OCI-LY1 (cell line): ENCODE data around the gene LAMA1.

ENCODE experiments used
- H2AFZ ChIP-seq: fragments of 200-600 bp; sonication (generic), shearing (Covaris generic); 2 replicates; pipeline ENCODE4 v1.6.0; 2014; ENCODE audit warnings: antibody characterized with exemption, mild to moderate bottlenecking, low read length
- H3F3A ChIP-seq: fragments of 200-600 bp; sonication (generic), shearing (Covaris generic); 2 replicates; pipeline ENCODE4 v1.6.0; 2014; ENCODE audit warnings: mild to moderate bottlenecking, antibody characterized with exemption, low read length, moderate library complexity; ENCODE audit not compliant: insufficient read depth
- H3K27ac ChIP-seq: fragments of 200-600 bp; sonication (generic); 2 replicates; pipeline ENCODE4 v1.5.1; 2014; ENCODE audit warnings: low read length, mixed run types, mild to moderate bottlenecking, low read depth; ENCODE audit not compliant: poor library complexity, severe bottlenecking
- H3K27me3 ChIP-seq: fragments of 200-600 bp; sonication (generic); 2 replicates; pipeline ENCODE4 v1.6.0; 2014; ENCODE audit warnings: antibody characterized with exemption, mild to moderate bottlenecking, low read length, moderate library complexity; ENCODE audit not compliant: insufficient read depth
- H3K36me3 ChIP-seq: fragments of 200-600 bp; sonication (generic); 2 replicates; pipeline ENCODE4 v1.6.1; 2014; ENCODE audit warnings: mild to moderate bottlenecking, antibody characterized with exemption, low read length, moderate library complexity, mixed read lengths; ENCODE audit not compliant: insufficient read depth
- H3K4me1 ChIP-seq: fragments of 200-600 bp; sonication (generic); 2 replicates; pipeline ENCODE4 v1.5.1; 2014; ENCODE audit warnings: mild to moderate bottlenecking, low read length, moderate library complexity; ENCODE audit not compliant: insufficient read depth, severe bottlenecking
- H3K4me2 ChIP-seq: fragments of 200-600 bp; sonication (generic), shearing (Covaris generic); 2 replicates; pipeline ENCODE4 v1.6.1; 2014; ENCODE audit warnings: low read length
- H3K4me3 ChIP-seq: fragments of 200-600 bp; sonication (generic); 2 replicates; pipeline ENCODE4 v1.5.1; 2014; ENCODE audit warnings: low read length, low read depth, mild to moderate bottlenecking, mixed read lengths; ENCODE audit not compliant: poor library complexity, severe bottlenecking
- H3K79me2 ChIP-seq: fragments of 200-600 bp; shearing (Covaris generic); 2 replicates; pipeline ENCODE4 v1.6.1; 2016; ENCODE audit warnings: mixed run types, low read length, mixed read lengths; ENCODE audit not compliant: insufficient read depth
- H3K9ac ChIP-seq: fragments of 200-600 bp; sonication (generic), shearing (Covaris generic); 2 replicates; pipeline ENCODE4 v1.6.1; 2014; ENCODE audit warnings: mild to moderate bottlenecking, low read length, mixed read lengths
- H3K9me2 ChIP-seq: fragments of 200-600 bp; sonication (generic), shearing (Covaris generic); 2 replicates; pipeline ENCODE4 v1.6.1; 2014; ENCODE audit warnings: low read depth, mild to moderate bottlenecking, low read length, mixed read lengths
- H3K9me3 ChIP-seq: fragments of 200-600 bp; shearing (Covaris generic); 2 replicates; pipeline ENCODE4 v1.6.1; 2014; ENCODE audit warnings: low read length, mixed read lengths
- H4K20me1 ChIP-seq: fragments of 200-600 bp; sonication (generic), shearing (Covaris generic); 2 replicates; pipeline ENCODE4 v1.6.0; 2016; ENCODE audit warnings: mild to moderate bottlenecking, low read length; ENCODE audit not compliant: insufficient read depth
- EZH2 ChIP-seq: fragments of 200-600 bp; sonication (generic), shearing (Covaris generic); IDR thresholded peaks from 2 replicates; pipeline ENCODE4 v1.8.0; 2017; ENCODE audit warnings: borderline replicate concordance, mixed run types, mild to moderate bottlenecking, antibody characterized with exemption, low read length, moderate library complexity, mixed read lengths
- TF ChIP-seq, protein P1 (sequence below): fragments of 200-600 bp; sonication (generic), shearing (Covaris generic); IDR thresholded peaks from 2 replicates; pipeline ENCODE4 v1.5.1; 2017; ENCODE audit warnings: mild to moderate bottlenecking, antibody characterized with exemption, low read length, moderate library complexity, mixed read lengths

LAMA1 gene

DNA sequence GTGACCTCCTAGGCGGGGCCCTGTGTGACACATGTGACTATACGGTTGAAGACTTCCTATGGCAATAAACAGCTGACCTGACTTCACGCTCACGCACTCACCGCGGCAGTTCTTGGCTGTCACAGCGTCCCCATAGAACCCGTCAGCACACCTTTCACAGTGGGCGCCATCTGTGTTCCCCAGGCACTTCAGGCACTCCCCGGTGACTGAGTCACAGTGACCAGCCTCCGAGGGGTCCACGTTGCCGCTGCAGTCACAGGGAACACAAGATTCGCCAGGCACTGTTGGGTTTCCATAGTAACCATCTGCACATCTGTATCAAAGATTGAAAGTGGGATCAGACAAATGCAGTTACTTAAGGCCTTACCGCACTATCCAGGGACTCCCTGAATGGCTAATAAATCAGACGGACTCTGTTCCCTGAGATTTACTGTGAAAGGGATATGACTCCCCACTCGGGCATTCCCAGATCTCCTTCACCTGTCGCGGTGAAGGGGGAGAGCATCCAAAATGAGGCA, 94.5 kb downstream of the LAMA1 start:
- Histone ChIP-seq H2AFZ (no peak overlapping the region), H3K4me3 (no peak overlapping the region), H3K4me2 (no peak overlapping the region), H3K36me3 (no peaks in the 10 kb centered on the region), H3K79me2 (no peaks in the 10 kb centered on the region), H3K27me3 (no peaks in the 10 kb centered on the region; the same call in none of the 2 replicates), H3K27ac (no peak overlapping the region), H3K9me2 (no peaks in the 10 kb centered on the region), H3K4me1 (no peaks in the 10 kb centered on the region), H4K20me1 (no peaks in the 10 kb centered on the region), H3K9me3 (no peaks in the 10 kb centered on the region), H3K9ac (no peak overlapping the region), H3F3A (no peaks in the 10 kb centered on the region)
- no peak for TF ChIP-seq EZH2
- TF ChIP-seq, protein P1, sequence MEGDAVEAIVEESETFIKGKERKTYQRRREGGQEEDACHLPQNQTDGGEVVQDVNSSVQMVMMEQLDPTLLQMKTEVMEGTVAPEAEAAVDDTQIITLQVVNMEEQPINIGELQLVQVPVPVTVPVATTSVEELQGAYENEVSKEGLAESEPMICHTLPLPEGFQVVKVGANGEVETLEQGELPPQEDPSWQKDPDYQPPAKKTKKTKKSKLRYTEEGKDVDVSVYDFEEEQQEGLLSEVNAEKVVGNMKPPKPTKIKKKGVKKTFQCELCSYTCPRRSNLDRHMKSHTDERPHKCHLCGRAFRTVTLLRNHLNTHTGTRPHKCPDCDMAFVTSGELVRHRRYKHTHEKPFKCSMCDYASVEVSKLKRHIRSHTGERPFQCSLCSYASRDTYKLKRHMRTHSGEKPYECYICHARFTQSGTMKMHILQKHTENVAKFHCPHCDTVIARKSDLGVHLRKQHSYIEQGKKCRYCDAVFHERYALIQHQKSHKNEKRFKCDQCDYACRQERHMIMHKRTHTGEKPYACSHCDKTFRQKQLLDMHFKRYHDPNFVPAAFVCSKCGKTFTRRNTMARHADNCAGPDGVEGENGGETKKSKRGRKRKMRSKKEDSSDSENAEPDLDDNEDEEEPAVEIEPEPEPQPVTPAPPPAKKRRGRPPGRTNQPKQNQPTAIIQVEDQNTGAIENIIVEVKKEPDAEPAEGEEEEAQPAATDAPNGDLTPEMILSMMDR: no peak

DNA sequence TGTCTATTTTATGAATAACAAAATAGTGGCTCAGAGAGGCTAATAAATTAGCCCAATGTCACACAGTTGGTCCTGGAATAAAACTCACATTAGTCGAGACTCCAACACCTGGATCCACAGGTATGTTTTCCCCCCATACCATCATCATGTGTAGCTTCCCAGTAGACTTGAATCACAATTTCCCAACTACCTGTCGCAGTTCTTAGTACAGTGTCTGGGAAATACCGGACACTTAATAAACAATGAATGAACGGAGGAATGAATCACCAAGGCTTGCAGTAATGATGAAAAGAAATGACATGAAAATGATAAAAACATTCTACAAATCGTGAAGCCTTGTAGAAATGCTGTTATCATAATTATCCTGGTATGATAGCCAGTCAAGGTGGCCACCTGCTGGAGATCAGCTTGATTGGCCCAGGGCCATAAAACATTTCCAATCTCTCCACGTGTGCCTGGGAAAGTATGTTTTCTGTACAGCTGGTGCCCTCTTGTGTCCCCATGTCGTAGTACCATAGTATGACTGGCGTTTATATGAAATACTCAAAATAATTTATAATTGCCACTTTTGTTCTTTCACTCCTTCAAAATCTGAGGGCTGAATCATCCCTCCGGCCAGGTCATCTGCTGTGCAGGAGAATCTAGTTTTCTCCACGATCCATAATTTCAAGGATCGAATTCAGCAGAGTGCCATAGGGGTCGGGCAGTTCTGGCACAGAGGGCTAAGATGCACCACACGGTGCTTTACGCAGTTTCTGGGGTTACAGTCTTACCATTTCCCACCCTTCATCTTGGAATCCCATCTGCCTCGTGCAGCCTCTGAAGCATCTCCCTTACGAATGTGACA, 95.4 kb downstream of the LAMA1 start:
- Histone ChIP-seq H3K4me2 (no peak overlapping the region), H3K4me3 (no peak overlapping the region), H2AFZ (no peak overlapping the region), H3K27ac (no peak overlapping the region), H3F3A (no peaks in the 10 kb centered on the region), H3K9me3 (no peaks in the 10 kb centered on the region), H3K4me1 (no peaks in the 10 kb centered on the region), H3K9ac (no peak overlapping the region), H3K36me3 (no peaks in the 10 kb centered on the region), H3K79me2 (no peaks in the 10 kb centered on the region), H4K20me1 (no peaks in the 10 kb centered on the region), H3K27me3 (no peaks in the 10 kb centered on the region; the same call in none of the 2 replicates), H3K9me2 (no peaks in the 10 kb centered on the region)
- TF ChIP-seq EZH2: no peak
- TF ChIP-seq, protein P1: peak; percentile 56

DNA sequence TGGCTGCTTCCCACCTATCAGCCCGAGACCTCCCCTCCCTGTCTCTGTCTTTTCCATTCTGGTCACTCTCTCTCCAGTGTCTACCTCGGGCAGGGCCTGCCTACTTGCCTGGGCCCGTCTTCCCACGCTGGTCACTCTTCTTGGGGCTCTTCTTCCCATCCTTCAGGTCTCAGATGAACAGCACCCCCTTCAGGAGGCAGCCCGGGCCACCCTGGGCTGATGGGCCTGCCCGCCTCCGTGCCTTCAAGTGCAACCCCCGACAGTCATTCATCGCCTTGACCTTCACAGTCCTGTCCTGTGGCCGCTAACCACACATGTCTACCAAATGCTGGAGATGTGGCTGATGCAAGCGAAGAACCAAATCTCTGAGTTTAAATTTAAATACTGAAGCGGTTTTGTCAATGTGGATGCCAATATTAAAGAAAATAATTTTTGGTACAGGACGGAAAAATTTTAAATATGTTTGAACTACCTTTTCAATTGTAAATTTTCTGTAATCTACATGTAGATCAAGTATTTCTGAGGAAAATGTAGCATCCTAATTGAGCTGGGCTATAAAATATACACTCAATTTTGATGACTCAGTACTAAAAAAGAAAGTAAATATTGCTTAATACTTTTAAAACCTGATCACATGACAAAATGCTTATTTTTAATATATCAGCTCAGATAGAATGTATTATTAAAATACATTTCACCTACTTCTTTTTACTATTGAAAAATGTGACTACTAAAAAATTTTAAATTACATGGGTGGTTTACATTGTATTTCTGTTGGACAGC, 96.4 kb downstream of the LAMA1 start:
- H3K79me2 ChIP-seq: no peaks in the 10 kb centered on the region
- H3K9me3 ChIP-seq: no peaks in the 10 kb centered on the region
- TF ChIP-seq, protein P1: no peak; the same call in none of the 2 replicates
- no peak for TF ChIP-seq EZH2
- no peak overlapping the region for H3K4me2 ChIP-seq
- no peaks in the 10 kb centered on the region; the same call in none of the 2 replicates for H3K27me3 ChIP-seq
- H3K9me2 ChIP-seq: no peaks in the 10 kb centered on the region
- no peak overlapping the region for H3K4me3 ChIP-seq
- no peak overlapping the region for H3K9ac ChIP-seq
- H3K27ac ChIP-seq: no peak overlapping the region
- H4K20me1 ChIP-seq: no peaks in the 10 kb centered on the region
- H3K36me3 ChIP-seq: no peaks in the 10 kb centered on the region
- H3F3A ChIP-seq: no peaks in the 10 kb centered on the region
- H2AFZ ChIP-seq: no peak overlapping the region
- H3K4me1 ChIP-seq: no peaks in the 10 kb centered on the region
